NCI-H82 (cell line): ENCODE measurements around the gene POLR2B.
"Not testable (repeated sequence)": the region's sequence is repeated elsewhere in the genome, so short reads cannot be mapped to it uniquely, and the experiment has no call there.

Experiments
- DNase-seq: peaks from one replicate; lab custom pipeline; 2025; lab: John Stamatoyannopoulos, UW

The POLR2B gene

DNA sequence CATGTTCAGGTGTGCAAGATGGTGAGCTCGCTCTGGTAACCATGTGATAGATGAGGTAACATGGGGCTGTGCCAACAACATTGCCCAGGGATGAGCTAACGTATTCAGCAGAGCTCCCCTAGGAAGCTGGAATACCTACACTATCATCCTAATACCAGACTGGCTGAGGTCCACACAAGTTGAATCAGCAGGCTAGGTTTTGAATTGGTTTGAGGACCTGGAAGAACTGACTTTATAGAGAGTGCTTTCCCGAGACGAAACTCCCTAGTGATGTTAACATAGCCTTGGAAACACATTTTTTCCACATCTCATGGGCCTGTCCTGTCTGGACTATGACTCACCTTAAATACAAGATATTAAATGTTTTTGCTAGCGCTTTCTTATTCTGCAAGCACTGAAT lies 74.8 kb downstream of the POLR2B start:
- no peak for DNase-seq

DNA sequence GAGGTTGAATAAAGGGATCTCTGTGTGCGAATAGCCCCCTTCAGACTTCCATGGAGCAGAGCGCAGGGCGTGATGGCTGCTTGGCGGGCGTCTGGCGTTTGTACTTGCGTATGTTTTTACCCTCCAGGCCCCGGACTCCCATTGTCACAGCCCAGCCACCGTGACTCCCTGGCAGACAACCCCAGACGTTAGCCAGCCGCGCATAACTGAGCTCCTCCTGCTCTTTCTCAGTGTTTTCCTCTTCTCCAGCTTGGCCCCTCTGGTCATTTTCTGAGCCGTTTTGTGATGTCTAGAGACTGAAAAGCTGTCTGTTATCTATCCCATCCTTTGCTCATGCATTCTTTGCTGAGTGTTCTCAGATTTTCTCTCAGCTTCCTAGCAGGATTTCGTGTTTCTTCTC lies 77.2 kb downstream of the POLR2B start:
- DNase-seq: no peak

GRCh38 chr4:57059890-57060716 lies 81.4 kb downstream of the POLR2B start:
- DNase-seq: no peak

- DNase-seq: not testable (repeated sequence)
These were observed 82.0 kb downstream of the POLR2B start for GRCh38 chr4:57060717-57061067.

- no peak for DNase-seq
These were observed 82.7 kb downstream of the POLR2B start for GRCh38 chr4:57061395-57061794.

- DNase-seq: no peak
These were observed 84.8 kb downstream of the POLR2B start for GRCh38 chr4:57063518-57063917.

DNA sequence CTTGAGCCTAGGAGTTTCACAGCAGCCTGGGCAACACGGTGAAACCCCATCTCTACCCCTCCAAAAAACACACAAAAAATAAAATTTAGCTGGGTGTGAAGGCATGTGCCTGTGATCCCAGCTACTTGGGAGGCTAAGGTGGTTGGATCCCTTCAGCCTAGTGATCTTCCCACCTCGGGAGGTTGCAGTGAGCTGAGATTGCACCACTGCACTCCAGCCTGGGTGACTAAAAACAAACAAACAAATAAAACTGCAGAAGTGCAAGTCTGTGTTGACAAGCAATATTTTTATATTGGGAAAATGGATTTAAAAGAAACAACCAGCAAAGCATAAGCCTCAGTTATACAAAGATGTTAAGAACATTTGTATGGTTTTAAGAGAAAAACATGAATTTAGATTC lies 85.4 kb downstream of the POLR2B start:
- no peak for DNase-seq

DNA sequence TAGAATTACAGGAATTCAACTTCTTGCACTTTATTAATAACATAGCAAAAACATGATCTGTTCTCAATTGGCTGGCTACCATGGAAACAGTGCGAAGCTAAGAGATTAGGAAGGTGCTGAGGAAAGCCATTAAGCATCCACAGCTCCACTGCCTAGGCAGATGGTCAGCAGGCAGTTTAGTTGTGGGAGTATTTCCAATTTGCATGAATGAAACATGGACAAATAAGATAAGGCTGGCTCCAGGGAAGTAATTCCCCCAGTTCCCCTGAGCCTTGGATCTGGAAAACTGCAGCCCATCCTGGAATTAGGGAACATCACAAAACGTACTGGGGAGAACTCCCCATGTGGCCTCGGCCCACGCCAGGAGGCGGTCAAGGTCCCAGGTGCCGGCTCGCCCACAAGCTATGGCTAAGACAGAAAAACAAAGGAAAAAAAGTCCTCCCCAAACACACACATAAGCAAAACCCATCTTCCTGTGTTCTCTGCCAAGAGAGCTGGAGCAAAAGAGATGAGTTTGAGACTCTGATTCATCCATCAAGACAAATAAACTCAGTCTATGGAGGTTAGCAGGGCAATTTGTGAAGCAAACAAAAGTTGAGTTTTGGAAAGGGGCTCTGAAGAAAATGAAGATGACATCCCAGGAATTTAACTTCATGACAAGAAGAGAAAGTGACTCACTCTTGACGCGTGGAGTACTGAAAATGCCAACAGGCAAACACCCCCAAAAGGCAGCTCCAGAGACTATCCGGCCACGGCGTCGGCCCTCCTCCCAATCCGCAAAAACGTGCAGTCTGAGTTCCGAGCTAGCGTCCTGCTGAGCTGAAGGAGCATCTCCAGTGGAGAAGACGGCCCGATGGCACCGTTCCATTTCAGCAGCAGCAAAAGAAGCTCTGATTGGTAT lies 86.4 kb downstream of the POLR2B start:
- DNase-seq: peak; percentile 22

DNA sequence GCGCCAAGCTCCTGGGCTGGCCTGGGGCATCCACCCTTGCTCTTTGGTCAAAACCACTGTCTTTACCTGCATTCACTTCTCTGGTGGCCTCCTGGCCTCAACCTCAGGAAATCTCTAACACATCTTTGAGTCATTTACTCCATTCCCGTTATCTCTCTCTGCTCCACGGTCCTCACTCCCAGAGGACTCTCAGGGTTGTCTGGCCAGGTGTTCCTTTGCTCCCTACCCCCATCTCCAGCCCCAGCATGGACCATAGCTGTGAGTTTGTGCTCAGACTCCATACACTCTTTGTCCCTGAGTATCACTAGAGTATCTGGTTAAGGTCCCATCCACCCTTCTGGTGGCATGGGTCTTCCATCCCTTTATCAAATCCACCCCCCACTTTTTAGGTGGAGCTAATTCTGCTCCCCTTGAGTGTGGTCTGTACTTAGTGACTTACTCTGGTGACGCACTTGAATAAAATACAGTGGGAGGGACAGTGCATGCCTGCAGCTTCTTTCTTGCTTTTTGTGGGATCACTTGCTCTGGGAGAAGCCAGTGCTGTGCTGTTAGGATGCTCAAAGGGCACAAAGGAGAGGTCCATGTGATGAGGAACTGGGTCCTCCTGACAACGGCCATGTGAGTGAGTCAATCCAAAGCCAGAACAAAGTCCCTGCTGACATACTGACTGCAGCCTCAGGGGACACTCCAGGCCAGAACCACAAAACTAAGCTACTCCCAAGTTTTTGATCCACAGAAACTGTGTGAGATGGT lies 87.2 kb downstream of the POLR2B start:
- DNase-seq: no peak

GRCh38 chr4:57068237-57068981 lies 89.7 kb downstream of the POLR2B start:
- DNase-seq: no peak

- no peak for DNase-seq
These were observed 91.8 kb downstream of the POLR2B start for GRCh38 chr4:57070461-57070860.

- no peak for DNase-seq
These were observed 92.6 kb downstream of the POLR2B start for GRCh38 chr4:57071326-57071725.

DNA sequence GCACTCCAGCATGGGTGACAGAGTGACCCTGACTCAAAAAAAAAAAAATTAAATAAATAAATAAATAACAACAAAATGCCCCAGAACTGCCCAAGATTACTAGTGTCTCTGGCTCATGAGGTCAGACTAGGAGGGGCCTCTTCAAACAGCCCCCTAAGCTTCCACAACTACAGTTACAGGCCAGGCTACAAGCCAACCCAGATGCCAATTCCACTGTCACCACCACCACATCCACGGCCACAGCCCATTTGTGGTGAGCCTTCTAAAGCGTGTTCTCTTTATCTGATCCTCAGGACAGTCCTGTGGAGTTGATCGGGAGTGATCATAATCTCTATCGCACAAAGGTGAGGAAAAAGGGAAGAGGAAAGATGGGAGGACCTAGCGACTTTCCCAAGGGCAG lies 94.9 kb downstream of the POLR2B start:
- DNase-seq: no peak

GRCh38 chr4:57074744-57075143 lies 96.0 kb downstream of the POLR2B start:
- DNase-seq: no peak

- DNase-seq: no peak
These were observed 96.7 kb downstream of the POLR2B start for GRCh38 chr4:57075367-57075766.

DNA sequence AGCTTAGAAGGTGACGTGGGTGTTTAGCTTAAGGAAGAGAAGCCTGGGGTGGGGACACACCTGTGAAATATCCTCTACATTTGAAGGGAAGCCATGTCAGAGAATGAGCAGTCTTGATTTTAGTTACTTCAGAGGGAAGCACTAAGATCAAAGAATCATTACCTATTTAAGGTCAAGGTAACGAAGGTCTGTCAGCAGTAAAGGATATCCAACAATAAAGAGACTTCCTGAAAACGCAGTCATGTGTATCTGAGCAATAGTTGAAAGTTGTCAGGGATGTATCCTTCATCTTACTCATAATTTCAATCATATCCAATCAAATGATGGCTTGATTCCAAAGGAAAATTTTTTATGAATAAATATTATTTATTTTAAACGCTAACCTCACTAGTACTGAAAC lies 98.0 kb downstream of the POLR2B start:
- DNase-seq: no peak

DNA sequence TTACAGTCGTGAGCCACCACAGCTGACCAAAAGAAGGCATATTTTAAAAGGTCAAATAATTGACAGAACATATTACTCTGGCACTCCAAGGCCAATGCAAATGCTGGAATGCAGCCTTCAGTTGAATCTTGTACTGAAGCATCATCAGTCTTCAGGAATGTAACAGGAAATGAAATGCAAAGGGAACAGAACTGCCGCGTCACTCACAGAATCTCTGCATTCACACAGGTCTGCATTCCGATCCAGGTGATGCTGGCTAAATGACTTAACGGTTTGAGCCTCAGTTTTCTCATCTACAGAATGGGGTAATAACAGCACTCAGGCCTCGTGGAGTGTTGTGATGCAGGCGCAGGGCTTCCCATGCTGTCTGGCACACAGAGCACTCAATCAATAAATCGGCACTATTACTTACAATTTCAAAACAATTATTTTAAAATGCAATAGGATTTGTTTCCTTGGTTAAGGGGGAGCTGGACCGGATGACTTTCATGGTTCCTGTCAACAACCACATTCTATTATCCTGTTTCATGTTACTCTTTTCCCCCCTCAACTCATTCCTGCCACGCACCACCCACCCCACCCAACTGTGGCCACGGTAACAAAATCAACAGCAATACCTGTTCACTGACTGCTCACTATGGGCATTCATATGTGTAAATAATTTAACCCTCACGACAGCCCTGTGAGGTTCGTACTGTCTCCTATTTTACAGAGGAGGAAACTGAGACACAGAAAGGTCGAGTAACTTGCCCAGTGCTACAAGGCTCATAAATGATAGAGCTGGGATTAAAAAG lies 99.1 kb downstream of the POLR2B start:
- DNase-seq: no peak

- no peak for DNase-seq
These were observed 100.2 kb downstream of the POLR2B start for GRCh38 chr4:57078685-57079521.
